HepG2 (cell line): ENCODE measurements around the gene UBE3B. TPM values are rescaled to one million over a fixed set of nuclear protein-coding genes. Genes with fewer than 3 reads are reported as not detected.

Source experiments
- CBFB ChIP-seq: sonication (generic); formaldehyde crosslinking; IDR thresholded peaks from 2 replicates; pipeline ENCODE4 v1.4.0; 2020; ENCODE audit warnings: missing genetic modification reagents
- CCAR2 ChIP-seq: fragments of 200-400 bp; formaldehyde crosslinking; optimal IDR thresholded peaks from 2 replicates; pipeline ENCODE3; 2018; ENCODE audit warnings: low read depth, mild to moderate bottlenecking, low read length, moderate library complexity
- CENPBD1 ChIP-seq: sonication (generic); formaldehyde crosslinking; IDR thresholded peaks from 2 replicates; pipeline ENCODE4 v1.8.0; 2022; ENCODE audit warnings: missing genetic modification reagents, low read depth, mild to moderate bottlenecking, borderline replicate concordance
- CENPX ChIP-seq: sonication (generic); formaldehyde crosslinking; IDR thresholded peaks from 2 replicates; pipeline ENCODE4 v1.9.0; 2021; ENCODE audit warnings: mild to moderate bottlenecking, missing genetic modification reagents, moderate library complexity
- EHMT2 ChIP-seq: fragments of 200-600 bp; sonication (generic); IDR thresholded peaks from 2 replicates; pipeline ENCODE4 v1.7.0; 2017; ENCODE audit warnings: antibody characterized with exemption, low read depth, low read length, borderline replicate concordance
- ETS1 ChIP-seq: sonication (generic); formaldehyde crosslinking; IDR thresholded peaks from 2 replicates; pipeline ENCODE4 v1.4.0; 2020; ENCODE audit warnings: missing genetic modification reagents
- FOXA1 ChIP-seq, 2 experiments: fragments of 450-650 bp in 1 of 2; sonication (generic) in 1 of 2; formaldehyde crosslinking in 1 of 2; IDR thresholded peaks; 2 replicates each; pipeline versions ENCODE4 v1.4.0 to v1.6.1; 2016 to 2020; ENCODE audit warnings: missing genetic modification reagents in 1 of 2
- HNRNPLL ChIP-seq: fragments of 200-400 bp; formaldehyde crosslinking; IDR thresholded peaks from 2 replicates; pipeline ENCODE4 v1.6.1; 2017; ENCODE audit warnings: mild to moderate bottlenecking, low read depth, low read length; ENCODE audit not compliant: poor library complexity, severe bottlenecking
- KLF11 ChIP-seq: IDR thresholded peaks from 2 replicates; pipeline ENCODE4 v1.6.1; 2016; ENCODE audit warnings: missing compliant biosample characterization
- NR2F2 ChIP-seq: IDR thresholded peaks from 2 replicates; pipeline ENCODE4 v1.6.1; 2012; ENCODE audit warnings: low read depth, inconsistent platforms, borderline replicate concordance
- POLR2AphosphoS2 ChIP-seq: IDR thresholded peaks from 2 replicates; pipeline ENCODE4 v1.6.1; 2011; ENCODE audit warnings: low read depth, low read length, improper control_type of control experiment
- SP5 ChIP-seq: IDR thresholded peaks from 2 replicates; pipeline ENCODE4 v1.6.1; 2016; ENCODE audit warnings: low read depth, borderline replicate concordance
- ZBTB37 ChIP-seq: sonication (generic); formaldehyde crosslinking; IDR thresholded peaks from 2 replicates; pipeline ENCODE4 v1.4.0; 2020; ENCODE audit warnings: mild to moderate bottlenecking, missing genetic modification reagents
- ZBTB7A ChIP-seq: sonication (generic); formaldehyde crosslinking; IDR thresholded peaks from 2 replicates; pipeline ENCODE4 v1.8.0; 2022; ENCODE audit warnings: mild to moderate bottlenecking, missing genetic modification reagents
- ZBTB7B ChIP-seq: sonication (generic); formaldehyde crosslinking; IDR thresholded peaks from 2 replicates; pipeline ENCODE4 v1.4.0; 2020; ENCODE audit warnings: missing genetic modification reagents
- ZMYM2 ChIP-seq: sonication (generic); formaldehyde crosslinking; IDR thresholded peaks from 2 replicates; pipeline ENCODE4 v1.8.0; 2022; ENCODE audit warnings: mild to moderate bottlenecking, missing genetic modification reagents
- ZNF136 ChIP-seq: sonication (generic); formaldehyde crosslinking; IDR thresholded peaks from 2 replicates; pipeline ENCODE4 v1.8.1; 2022; ENCODE audit warnings: low read depth, mild to moderate bottlenecking, moderate library complexity, missing genetic modification reagents
- ZNF138 ChIP-seq: sonication (generic); formaldehyde crosslinking; IDR thresholded peaks from 2 replicates; pipeline ENCODE4 v1.5.0; 2020; ENCODE audit warnings: mild to moderate bottlenecking, low read depth, missing genetic modification reagents
- ZNF362 ChIP-seq: sonication (generic); formaldehyde crosslinking; IDR thresholded peaks from 2 replicates; pipeline ENCODE4 v1.4.0; 2020; ENCODE audit warnings: missing genetic modification reagents, mild to moderate bottlenecking, borderline replicate concordance
- ZNF550 ChIP-seq: sonication (generic); formaldehyde crosslinking; IDR thresholded peaks from 2 replicates; pipeline ENCODE4 v1.4.0; 2020; ENCODE audit warnings: mild to moderate bottlenecking, missing genetic modification reagents, borderline replicate concordance
- ZNF576 ChIP-seq: sonication (generic); formaldehyde crosslinking; IDR thresholded peaks from 2 replicates; pipeline ENCODE4 v1.4.0; 2020; ENCODE audit warnings: mild to moderate bottlenecking, missing genetic modification reagents
- ZNF644 ChIP-seq: IDR thresholded peaks from 2 replicates; pipeline ENCODE4 v1.6.1; 2016; ENCODE audit warnings: low read depth
- ZNF775 ChIP-seq: sonication (generic); formaldehyde crosslinking; IDR thresholded peaks from 2 replicates; pipeline ENCODE4 v1.4.0; 2020; ENCODE audit warnings: missing genetic modification reagents, mild to moderate bottlenecking, moderate library complexity, borderline replicate concordance
- ZSCAN20 ChIP-seq: sonication (generic); formaldehyde crosslinking; IDR thresholded peaks from 2 replicates; pipeline ENCODE4 v1.4.0; 2020; ENCODE audit warnings: missing genetic modification reagents, mild to moderate bottlenecking, borderline replicate concordance
- polyA plus RNA-seq, 8 experiments: library from polyadenylated mRNA; depleted of rRNA in 3 of 8; stranded (reverse) in 7 of 8; unstranded in 1 of 8; fragments of >200 nt; fragmentation: Illumina TruSeq in 4 of 8; extraction: Trizol in 4 of 8; gene quantifications; 2 replicates each; pipeline versions ENCODE4 v1.2.1 to v1.2.3, GENCODE V29; 2011 to 2016; ENCODE audit warnings: low read depth in 4 of 8, missing spikeins in 1 of 8, mixed read lengths in 1 of 8; ENCODE audit not compliant: insufficient read depth in 1 of 8
- total RNA-seq, 5 experiments: library from RNA; depleted of rRNA; stranded (reverse); fragments of >200 nt; fragmentation: Illumina TruSeq; extraction: Trizol; gene quantifications; 2 replicates each; pipeline ENCODE4 v1.2.3, GENCODE V29; 2016; ENCODE audit warnings: low read depth in 1 of 5
- TF ChIP-seq, protein P1 (sequence below): sonication (generic); formaldehyde crosslinking; IDR thresholded peaks from 2 replicates; pipeline ENCODE4 v1.4.0; 2020; ENCODE audit warnings: mild to moderate bottlenecking, missing genetic modification reagents

The UBE3B gene
- total and polyA plus RNA-seq, 2 of the 13 experiments (the other 11 are each of a cell fraction or from before 2014, with no cell fraction given): 22.7 to 25.3 TPM

DNA sequence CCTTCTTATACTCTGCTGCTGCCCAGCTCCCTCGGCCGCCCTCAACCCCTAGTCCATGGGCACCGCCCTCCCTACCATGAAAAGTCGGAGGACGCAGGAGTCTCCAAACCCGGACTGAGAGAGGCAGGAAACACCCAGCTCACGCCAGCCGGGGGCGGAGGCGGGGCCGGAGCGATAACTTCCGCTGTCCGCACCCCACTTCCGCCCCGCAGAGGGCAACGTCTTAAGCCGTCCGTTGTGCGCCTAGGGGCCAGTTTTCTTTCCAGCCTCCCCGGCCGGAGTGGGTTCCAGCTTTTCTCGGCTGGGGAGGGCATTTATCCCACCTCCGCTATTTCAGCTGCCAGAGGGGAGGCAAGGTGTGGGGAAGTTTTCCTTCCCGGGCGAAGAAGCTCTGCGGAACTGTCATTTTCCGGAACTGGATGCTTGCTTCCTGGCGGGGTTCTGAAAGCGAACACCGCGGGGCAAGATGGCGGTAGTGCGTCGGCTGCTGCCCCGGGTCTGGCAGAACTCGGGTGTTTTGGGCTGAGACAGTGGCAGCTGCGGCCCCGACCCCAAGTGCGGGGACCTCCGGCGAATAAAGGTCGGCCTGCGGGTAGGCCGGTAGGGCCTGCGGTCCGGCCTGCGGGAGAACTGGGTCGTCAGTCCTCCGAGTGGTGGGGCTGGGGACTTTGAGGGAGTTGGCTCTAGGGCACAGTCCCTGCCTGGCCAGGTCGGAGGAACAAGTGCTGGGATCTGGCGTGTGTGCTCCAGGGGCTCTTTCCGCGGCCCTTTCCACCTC is at the start of gene UBE3B, which contains the start of gene KCTD10 (continued):
- TF ChIP-seq ZBTB37 (CRISPR knock-in tag) (peak; percentile 63; the same call in 1 of the 2 replicates), EHMT2 (no peak; the same call in 1 of the 2 replicates), ZNF644 (no peak), ZNF550 (CRISPR knock-in tag) (no peak), ZNF362 (CRISPR knock-in tag) (no peak), ZBTB7B (CRISPR knock-in tag) (peak; percentile 76), CENPX (CRISPR knock-in tag) (no peak), SP5 (no peak; the same call in 1 of the 2 replicates), ZNF576 (CRISPR knock-in tag) (no peak; the same call in 1 of the 2 replicates), POLR2AphosphoS2 (no peak), NR2F2 (peak; percentile 26; the same call in 1 of the 2 replicates), ZMYM2 (no peak), FOXA1 (IDR thresholded peaks at IDR 0.05) (no peak), FOXA1 (CRISPR knock-in tag; IDR thresholded peaks at IDR 0.05) (no peak), ZNF138 (no peak), ETS1 (no peak), KLF11 (CRISPR knock-in tag) (no peak), HNRNPLL (peak; percentile 67), ZBTB7A (no peak), CBFB (no peak; the same call in 1 of the 2 replicates), ZNF775 (CRISPR knock-in tag) (no peak), CENPBD1 (no peak), ZNF136 (CRISPR knock-in tag) (0 out of 2 replicates have a peak, but pooled peaks have one; percentile 40), ZSCAN20 (CRISPR knock-in tag) (0 out of 2 replicates have a peak, but pooled peaks have one; percentile 43), CCAR2 (no peak)
- TF ChIP-seq, protein P1, sequence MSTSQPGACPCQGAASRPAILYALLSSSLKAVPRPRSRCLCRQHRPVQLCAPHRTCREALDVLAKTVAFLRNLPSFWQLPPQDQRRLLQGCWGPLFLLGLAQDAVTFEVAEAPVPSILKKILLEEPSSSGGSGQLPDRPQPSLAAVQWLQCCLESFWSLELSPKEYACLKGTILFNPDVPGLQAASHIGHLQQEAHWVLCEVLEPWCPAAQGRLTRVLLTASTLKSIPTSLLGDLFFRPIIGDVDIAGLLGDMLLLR (CRISPR knock-in tag): peak; percentile 67; the same call in 1 of the 2 replicates
